ENCODE measurements around the gene MALRD1. TPM values are rescaled to one million over a fixed set of nuclear protein-coding genes. Genes with fewer than 3 reads are reported as not detected.

Gene MALRD1
- total and polyA plus RNA-seq, 7 donors, result 0.34 to 4.7 (median 2.1) TPM; not detected in 2

GRCh38 chr10:19058046-19058445 is 9.4 kb downstream of the MALRD1 start:
- intact Hi-C loops (cut with DNase I), result no loop called here
- Histone ChIP-seq H3K27me3 (no peaks in the 10 kb centered on the region), H3K27ac (no peak overlapping the region), H3K9me3 (peaks cover 0 to 1% (median 0%) of the 10 kb centered on the region in 4 donors), H3K4me3 (no peak overlapping the region), H3K4me1 (no peaks in the 10 kb centered on the region), H3K36me3 (no peaks in the 10 kb centered on the region)
- DNase-seq, result no peak
- 13 to 53% methylated on average over 4 of the region's 4 CpGs for WGBS, 2 donors
- no peak for TF ChIP-seq POLR2AphosphoS5 (IDR thresholded peaks at IDR 0.05)

GRCh38 chr10:19063986-19064385 is 15.4 kb downstream of the MALRD1 start:
- no peak for DNase-seq
- H3K27me3 ChIP-seq, result no peaks in the 10 kb centered on the region
- H3K9me3 ChIP-seq, result peaks cover 0 to 1% (median 0%) of the 10 kb centered on the region in 4 donors
- no peak overlapping the region for H3K4me3 ChIP-seq
- no peak overlapping the region for H3K27ac ChIP-seq
- TF ChIP-seq POLR2A (IDR thresholded peaks at IDR 0.05) (no peak), EP300 (IDR thresholded peaks at IDR 0.05) (no peak), POLR2AphosphoS5 (IDR thresholded peaks at IDR 0.05) (no peak), CTCF (IDR thresholded peaks at IDR 0.05) (no peak)
- WGBS, 2 donors, result 70 to 84% methylated on average over 6 of the region's 6 CpGs
- no peaks in the 10 kb centered on the region for H3K4me1 ChIP-seq
- H3K36me3 ChIP-seq, result no peaks in the 10 kb centered on the region
- intact Hi-C loops (cut with DNase I), result no loop called here

GRCh38 chr10:19071946-19072345 is 23.3 kb downstream of the MALRD1 start:
- WGBS, 2 donors, result 79% methylated on average over 7 of the region's 7 CpGs

GRCh38 chr10:19077276-19077675 is 28.7 kb downstream of the MALRD1 start:
- no peak for DNase-seq
- intact Hi-C loops (cut with DNase I), result no loop called here
- Histone ChIP-seq H3K4me1 (no peaks in the 10 kb centered on the region), H3K36me3 (no peaks in the 10 kb centered on the region), H3K9me3 (no peaks in the 10 kb centered on the region), H3K27ac (no peak overlapping the region), H3K4me3 (no peak overlapping the region), H3K27me3 (no peaks in the 10 kb centered on the region)
- TF ChIP-seq CTCF (IDR thresholded peaks at IDR 0.05) (no peak), POLR2A (IDR thresholded peaks at IDR 0.05) (no peak), EP300 (IDR thresholded peaks at IDR 0.05) (no peak), POLR2AphosphoS5 (IDR thresholded peaks at IDR 0.05) (no peak)

More at GRCh38 chr10:19071946-19072345, 23.3 kb downstream of the MALRD1 start:
- no peak for TF ChIP-seq POLR2AphosphoS5 (IDR thresholded peaks at IDR 0.05)
- no peak for TF ChIP-seq POLR2A (IDR thresholded peaks at IDR 0.05)
- no peak for TF ChIP-seq CTCF (IDR thresholded peaks at IDR 0.05)
- no peak for TF ChIP-seq EP300 (IDR thresholded peaks at IDR 0.05)
- no peaks in the 10 kb centered on the region for H3K36me3 ChIP-seq
- H3K9me3 ChIP-seq, result no peaks in the 10 kb centered on the region
- H3K4me3 ChIP-seq, result no peak overlapping the region
- intact Hi-C loops (cut with DNase I), result no loop called here
- H3K4me1 ChIP-seq, result no peaks in the 10 kb centered on the region
- DNase-seq, result no peak
- no peaks in the 10 kb centered on the region for H3K27me3 ChIP-seq
- no peak overlapping the region for H3K27ac ChIP-seq

- 72 to 90% methylated on average over 5 of the region's 5 CpGs for WGBS, 2 donors
- intact Hi-C loops (cut with DNase I), result no loop called here
Measured at GRCh38 chr10:19096501-19097073, 48.0 kb downstream of the MALRD1 start.

More at GRCh38 chr10:19096501-19097073, 48.0 kb downstream of the MALRD1 start:
- Histone ChIP-seq H3K9me3 (peaks cover 0 to 1% (median 0%) of the 10 kb centered on the region in 4 donors), H3K4me1 (no peaks in the 10 kb centered on the region), H3K4me3 (no peak overlapping the region), H3K27ac (no peak overlapping the region), H3K36me3 (no peaks in the 10 kb centered on the region), H3K27me3 (no peaks in the 10 kb centered on the region)
- TF ChIP-seq CTCF (IDR thresholded peaks at IDR 0.05) (no peak), POLR2A (IDR thresholded peaks at IDR 0.05) (no peak), EP300 (IDR thresholded peaks at IDR 0.05) (no peak), POLR2AphosphoS5 (IDR thresholded peaks at IDR 0.05) (no peak)
- no peak for DNase-seq

Measured in sigmoid colon (tissue), 7 donors.